Epithelial cell of proximal tubule (primary cell): ENCODE data around the gene RGS11. TPM values are rescaled to one million over a fixed set of nuclear protein-coding genes. Genes with fewer than 3 reads are reported as not detected.
"Not testable (repeated sequence)": the region's sequence is repeated elsewhere in the genome, so short reads cannot be mapped to it uniquely, and the experiment has no call there.

ENCODE experiments used
- DNase-seq: peaks from one replicate; pipeline ENCODE4 v3.0.0-alpha.2; 2011; ENCODE audit warnings: low read depth
- H3K4me3 ChIP-seq: 2 replicates; pipeline ENCODE4 v1.5.1; 2011; ENCODE audit warnings: low read depth, mild to moderate bottlenecking, low read length
- total RNA-seq: library from RNA; depleted of rRNA; stranded (reverse); fragments of >200 nt; gene quantifications from 2 replicates; pipeline ENCODE4 v1.2.3, GENCODE V29; 2015
- TF ChIP-seq, protein P1 (sequence below): conservative IDR thresholded peaks from 2 replicates; pipeline ENCODE4 v1.5.1; 2012; ENCODE audit warnings: low read depth, mild to moderate bottlenecking, low read length

Gene RGS11
- total RNA-seq, 1 donor from 2014 or later: 1.0 TPM

DNA sequence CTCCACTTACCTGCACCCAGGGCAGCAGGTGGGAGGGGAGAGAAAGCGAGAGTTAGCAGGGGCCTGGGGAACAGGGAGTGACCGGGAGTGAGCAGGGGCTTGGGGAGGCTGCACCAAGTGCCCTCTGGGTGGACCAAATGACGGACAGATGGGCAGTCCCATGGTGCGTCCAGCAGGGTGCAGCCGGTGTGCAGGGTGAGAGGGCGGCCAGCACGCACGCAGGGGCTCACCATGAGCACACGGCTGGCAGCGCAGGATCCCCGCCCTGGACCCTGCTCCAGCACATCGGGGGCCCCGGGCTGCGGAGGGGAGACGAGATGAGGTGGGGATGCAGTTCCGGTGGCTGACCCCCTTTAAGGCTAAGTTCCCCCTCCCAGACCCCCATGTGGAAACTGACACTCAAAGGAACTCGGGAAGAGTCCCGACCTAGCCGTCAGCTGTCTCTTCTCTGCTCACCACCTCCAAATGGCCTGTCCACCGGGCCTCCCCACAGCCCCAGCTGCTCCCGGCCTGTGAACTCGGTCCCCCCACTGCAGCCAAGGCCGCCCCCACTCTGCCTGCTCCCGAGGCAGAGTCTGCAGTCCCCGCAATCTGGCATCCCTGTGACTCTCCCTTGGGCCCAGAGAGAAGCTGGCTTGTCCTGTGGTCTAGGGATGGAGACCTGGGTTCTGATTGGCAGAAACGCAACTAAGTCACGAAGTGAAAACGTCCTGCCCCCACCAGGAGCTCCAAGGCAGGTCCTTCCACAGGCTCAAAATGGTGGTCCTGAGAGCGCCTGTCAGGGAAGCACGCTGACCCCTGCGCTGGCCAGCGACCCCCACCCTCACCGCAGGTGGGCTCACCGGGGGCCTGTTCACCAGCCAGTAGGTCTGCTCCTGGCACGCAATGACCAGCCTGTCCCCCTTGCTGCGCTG lies 2.9 kb downstream of the RGS11 start:
- TF ChIP-seq, protein P1, sequence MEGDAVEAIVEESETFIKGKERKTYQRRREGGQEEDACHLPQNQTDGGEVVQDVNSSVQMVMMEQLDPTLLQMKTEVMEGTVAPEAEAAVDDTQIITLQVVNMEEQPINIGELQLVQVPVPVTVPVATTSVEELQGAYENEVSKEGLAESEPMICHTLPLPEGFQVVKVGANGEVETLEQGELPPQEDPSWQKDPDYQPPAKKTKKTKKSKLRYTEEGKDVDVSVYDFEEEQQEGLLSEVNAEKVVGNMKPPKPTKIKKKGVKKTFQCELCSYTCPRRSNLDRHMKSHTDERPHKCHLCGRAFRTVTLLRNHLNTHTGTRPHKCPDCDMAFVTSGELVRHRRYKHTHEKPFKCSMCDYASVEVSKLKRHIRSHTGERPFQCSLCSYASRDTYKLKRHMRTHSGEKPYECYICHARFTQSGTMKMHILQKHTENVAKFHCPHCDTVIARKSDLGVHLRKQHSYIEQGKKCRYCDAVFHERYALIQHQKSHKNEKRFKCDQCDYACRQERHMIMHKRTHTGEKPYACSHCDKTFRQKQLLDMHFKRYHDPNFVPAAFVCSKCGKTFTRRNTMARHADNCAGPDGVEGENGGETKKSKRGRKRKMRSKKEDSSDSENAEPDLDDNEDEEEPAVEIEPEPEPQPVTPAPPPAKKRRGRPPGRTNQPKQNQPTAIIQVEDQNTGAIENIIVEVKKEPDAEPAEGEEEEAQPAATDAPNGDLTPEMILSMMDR: peak; percentile 28
- DNase-seq: no peak
- no peak overlapping the region for H3K4me3 ChIP-seq

DNA sequence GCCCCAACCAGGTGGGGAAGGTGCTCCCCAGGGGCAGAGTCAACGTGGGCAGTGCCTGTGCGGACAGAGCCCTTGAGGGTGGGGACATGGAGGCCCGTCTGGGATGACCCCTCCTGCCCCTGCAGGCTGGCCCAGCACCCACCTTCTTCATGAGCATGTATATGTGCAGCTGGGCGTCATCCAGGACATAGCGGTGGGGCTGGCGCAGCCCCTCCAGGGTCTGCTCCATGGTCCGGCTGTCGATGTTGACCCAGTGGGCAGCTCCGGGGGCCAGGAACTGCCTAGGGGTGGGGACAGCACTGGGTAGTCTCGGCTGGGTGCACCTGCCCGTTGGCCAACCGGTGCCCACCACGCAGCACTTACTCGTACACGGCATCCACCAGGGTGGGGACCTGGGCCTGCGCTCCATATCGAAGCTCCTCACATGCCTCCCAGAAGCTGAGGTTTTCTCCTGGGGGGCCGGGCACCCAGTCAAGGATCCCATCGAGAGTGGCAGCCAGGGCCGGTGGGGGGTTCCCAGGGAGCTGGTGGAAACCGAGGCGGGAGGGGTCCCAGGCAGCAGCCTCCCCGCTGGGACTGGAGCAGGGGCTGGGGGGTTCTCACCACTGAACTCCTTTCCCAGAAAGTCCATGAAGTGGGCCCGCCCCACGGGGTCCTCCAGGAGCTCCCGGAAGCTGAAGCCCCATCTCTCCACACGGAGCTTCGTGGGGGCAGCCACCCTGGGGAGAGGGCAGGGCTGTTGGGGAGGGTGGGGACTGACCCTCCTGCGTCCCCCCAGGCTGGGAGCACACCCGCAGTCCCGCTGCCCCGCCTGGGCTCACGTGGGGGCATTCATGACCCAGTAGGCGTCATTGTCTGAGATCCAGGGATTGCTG lies 5.1 kb downstream of the RGS11 start:
- TF ChIP-seq, protein P1: no peak
- DNase-seq: no peak
- H3K4me3 ChIP-seq: no peak overlapping the region

DNA sequence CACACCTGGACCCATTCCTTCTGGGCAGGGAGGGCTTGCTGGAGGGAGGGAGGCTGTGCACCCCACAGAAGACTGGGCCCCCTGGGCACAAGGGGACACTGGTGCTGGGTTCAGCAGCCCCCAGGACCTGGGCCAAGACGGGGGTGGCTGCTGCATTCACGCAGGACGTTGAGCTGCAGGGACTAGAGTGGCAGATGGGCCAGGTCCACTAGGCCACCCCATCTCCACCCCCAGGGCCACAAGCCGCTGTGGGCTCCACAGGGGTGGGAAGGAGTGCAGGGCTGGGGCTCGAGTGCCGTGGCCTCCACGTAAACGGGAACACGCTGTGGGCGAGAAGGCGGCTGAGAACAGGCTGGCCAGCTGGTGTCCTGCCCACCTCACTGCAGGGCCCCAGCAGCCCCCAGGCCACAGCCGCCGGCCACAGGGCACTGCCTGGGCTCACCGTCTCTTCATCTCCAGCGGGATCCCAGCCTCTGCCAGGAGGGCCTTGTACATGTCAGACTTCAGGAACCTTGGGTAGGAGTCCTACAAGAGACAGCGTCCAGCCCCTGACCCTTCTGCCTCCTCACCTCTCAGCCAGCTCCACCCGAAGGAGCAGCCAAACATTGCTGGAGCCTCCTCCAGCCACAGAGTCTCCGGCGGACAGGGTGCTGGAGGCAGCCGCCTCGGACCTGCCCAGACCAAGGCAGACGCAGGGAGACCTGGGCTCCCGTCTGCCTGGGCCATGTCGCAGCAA lies 6.5 kb downstream of the RGS11 start:
- no peak for DNase-seq
- no peak overlapping the region for H3K4me3 ChIP-seq
- TF ChIP-seq, protein P1: no peak

GRCh38 chr16:268141-269053 lies 7.3 kb downstream of the RGS11 start:
- H3K4me3 ChIP-seq: no peak overlapping the region
- no peak for DNase-seq
- TF ChIP-seq, protein P1: no peak

DNA sequence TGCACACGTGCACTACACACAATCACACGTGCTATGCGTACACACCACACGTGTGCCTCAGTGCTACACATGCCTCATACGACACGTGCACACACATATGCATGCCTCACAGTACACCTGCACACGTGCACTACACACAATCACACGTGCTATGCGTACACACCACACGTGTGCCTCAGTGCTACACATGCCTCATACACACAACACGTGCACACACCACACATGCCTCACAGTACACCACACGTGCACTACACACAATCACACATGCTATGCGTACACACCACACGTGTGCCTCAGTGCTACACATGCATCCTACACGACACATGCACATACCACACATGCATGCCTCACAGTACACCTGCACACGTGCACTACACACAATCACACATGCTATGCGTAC lies 8.2 kb downstream of the RGS11 start:
- H3K4me3 ChIP-seq, DNase-seq: not testable (repeated sequence)

DNA sequence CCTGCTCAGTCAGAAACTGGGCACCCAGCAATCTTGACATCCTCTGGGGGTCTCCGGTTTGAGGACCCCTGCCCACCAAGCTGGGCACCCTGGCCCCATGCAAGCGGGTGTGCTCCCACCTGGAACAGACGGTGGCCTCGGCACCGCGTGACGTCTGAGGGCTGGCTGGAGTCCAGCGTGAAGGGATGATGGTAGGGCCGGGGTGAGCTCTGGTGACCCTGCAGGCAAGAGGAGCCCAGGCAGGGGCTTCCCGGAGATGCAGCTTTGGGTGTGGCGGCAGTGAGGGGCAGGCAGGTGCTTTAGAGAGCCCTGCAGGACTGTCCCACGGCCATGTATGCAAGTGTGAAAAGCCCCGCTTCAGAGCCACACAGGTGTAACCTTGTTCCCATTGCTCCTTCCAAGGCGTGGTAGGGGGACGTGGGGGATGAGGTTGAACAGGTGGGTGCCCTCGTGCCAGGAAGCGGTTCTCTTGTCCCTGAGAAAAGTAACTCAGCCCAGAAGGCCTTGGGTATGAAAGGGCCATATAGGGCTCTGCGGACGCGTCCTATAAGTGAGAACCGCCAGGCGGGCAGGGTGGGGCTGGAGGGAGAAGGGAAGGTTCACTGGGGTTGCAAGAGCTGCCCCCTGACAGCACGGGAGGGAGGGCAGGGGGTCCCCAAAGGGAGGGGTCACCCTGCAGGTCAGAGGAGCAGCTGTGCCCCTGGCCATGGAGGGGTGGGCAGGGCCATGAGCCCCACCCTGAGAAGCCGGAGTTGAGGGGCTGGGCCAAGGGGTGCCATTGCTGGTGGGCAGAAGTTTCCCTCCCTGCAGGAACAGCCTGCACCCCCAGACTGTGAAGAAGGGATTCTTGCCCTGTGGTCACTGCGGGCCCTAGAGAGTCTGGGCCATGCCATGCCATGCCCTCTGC lies 9.2 kb downstream of the RGS11 start:
- no peak for DNase-seq
- TF ChIP-seq, protein P1: no peak
- no peak overlapping the region for H3K4me3 ChIP-seq
